WTC11 (cell line): Measurements from ENCODE around the gene MROH2B. TPM values are rescaled to one million over a fixed set of nuclear protein-coding genes. Genes with fewer than 3 reads are reported as not detected.

ENCODE experiments used
- ATAC-seq: fragments of 200-7000 bp; cut with Tn5 transposase; 2 replicates; pipeline ENCODE4 v1.10.0; 2021; ENCODE audit warnings: mild to moderate bottlenecking, moderate library complexity
- CTCF ChIA-PET: fragments of 300-600 bp; sonication (Branson Sonifier 250); formaldehyde crosslinking; loops from one replicate; lab custom pipeline; 2021; ENCODE audit warnings: antibody characterized with exemption; lab: Charles Lee
- POLR2A ChIA-PET: fragments of 350-600 bp; sonication (Branson Sonifier 250); formaldehyde crosslinking; loops from one replicate; lab custom pipeline; 2021; ENCODE audit warnings: antibody characterized with exemption; lab: Charles Lee
- DNase-seq: peaks from one replicate; pipeline ENCODE4 v3.0.0; 2021; ENCODE audit warnings: low spot score
- H3K27ac Mint-ChIP-seq: 2 replicates; pipeline ENCODE4 v1.8.0; 2021; ENCODE audit warnings: mixed read lengths
- H3K27me3 Mint-ChIP-seq: 2 replicates; pipeline ENCODE4 v1.8.0; 2021; ENCODE audit warnings: low read depth, mild to moderate bottlenecking, moderate library complexity, mixed read lengths
- H3K36me3 Mint-ChIP-seq: 2 replicates; pipeline ENCODE4 v1.8.0; 2021; ENCODE audit warnings: mixed read lengths
- H3K4me1 Mint-ChIP-seq: 2 replicates; pipeline ENCODE4 v1.8.0; 2022; ENCODE audit warnings: mixed read lengths
- H3K4me3 Mint-ChIP-seq: 2 replicates; pipeline ENCODE4 v1.8.0; 2021; ENCODE audit warnings: mild to moderate bottlenecking, moderate library complexity, mixed read lengths
- H3K9me3 Mint-ChIP-seq: 2 replicates; pipeline ENCODE4 v1.8.0; 2021; ENCODE audit warnings: mixed read lengths
- ATF1 ChIP-seq: sonication (generic); formaldehyde crosslinking; IDR thresholded peaks from 2 replicates; pipeline ENCODE4 v1.8.1; 2023; ENCODE audit warnings: mild to moderate bottlenecking, moderate library complexity, missing genetic modification reagents
- ERG ChIP-seq: fragments of 250-450 bp; sonication (Bioruptor Pico); IDR thresholded peaks from 2 replicates; pipeline ENCODE4 v1.8.0; 2021; ENCODE audit warnings: mild to moderate bottlenecking
- ESRRA ChIP-seq: sonication (generic); formaldehyde crosslinking; IDR thresholded peaks from 2 replicates; pipeline ENCODE4 v1.8.1; 2022; ENCODE audit warnings: mild to moderate bottlenecking, missing genetic modification reagents, borderline replicate concordance
- FOXK1 ChIP-seq: sonication (generic); formaldehyde crosslinking; IDR thresholded peaks from 2 replicates; pipeline ENCODE4 v1.8.0; 2022; ENCODE audit warnings: mild to moderate bottlenecking, moderate library complexity, missing genetic modification reagents
- FOXP1 ChIP-seq: sonication (generic); formaldehyde crosslinking; IDR thresholded peaks from 2 replicates; pipeline ENCODE4 v1.8.0; 2022; ENCODE audit warnings: missing genetic modification reagents, mild to moderate bottlenecking, moderate library complexity, borderline replicate concordance
- GABPB1 ChIP-seq: sonication (generic); formaldehyde crosslinking; IDR thresholded peaks from 2 replicates; pipeline ENCODE4 v1.8.1; 2023; ENCODE audit warnings: mild to moderate bottlenecking, missing genetic modification reagents
- MLX ChIP-seq: sonication (generic); formaldehyde crosslinking; IDR thresholded peaks from 2 replicates; pipeline ENCODE4 v1.8.1; 2023; ENCODE audit warnings: mild to moderate bottlenecking, missing genetic modification reagents, moderate library complexity
- NFATC4 ChIP-seq: fragments of 250-450 bp; sonication (Bioruptor Pico); IDR thresholded peaks from 2 replicates; pipeline ENCODE4 v1.9.0; 2021; ENCODE audit warnings: mild to moderate bottlenecking
- NFE2L1 ChIP-seq: sonication (generic); formaldehyde crosslinking; IDR thresholded peaks from 2 replicates; pipeline ENCODE4 v1.8.1; 2023; ENCODE audit warnings: missing genetic modification reagents
- PREB ChIP-seq: sonication (generic); formaldehyde crosslinking; IDR thresholded peaks from 2 replicates; pipeline ENCODE4 v1.8.1; 2022; ENCODE audit warnings: mild to moderate bottlenecking, missing genetic modification reagents, moderate library complexity, borderline replicate concordance
- SMAD3 ChIP-seq: sonication (generic); formaldehyde crosslinking; IDR thresholded peaks from 2 replicates; pipeline ENCODE4 v1.8.0; 2022; ENCODE audit warnings: missing genetic modification reagents, mild to moderate bottlenecking, borderline replicate concordance
- SP1 ChIP-seq: sonication (generic); formaldehyde crosslinking; conservative IDR thresholded peaks from 2 replicates; pipeline ENCODE4 v1.8.1; 2022; ENCODE audit warnings: missing genetic modification reagents
- TP53 ChIP-seq: sonication (generic); formaldehyde crosslinking; IDR thresholded peaks from 2 replicates; pipeline ENCODE4 v1.8.1; 2023; ENCODE audit warnings: mild to moderate bottlenecking, missing genetic modification reagents
- ZBTB21 ChIP-seq: sonication (generic); formaldehyde crosslinking; IDR thresholded peaks from 2 replicates; pipeline ENCODE4 v1.8.1; 2023; ENCODE audit warnings: mild to moderate bottlenecking, missing genetic modification reagents, borderline replicate concordance
- ZBTB43 ChIP-seq: sonication (generic); formaldehyde crosslinking; IDR thresholded peaks from 2 replicates; pipeline ENCODE4 v1.8.1; 2023; ENCODE audit warnings: mild to moderate bottlenecking, missing genetic modification reagents
- ZNF138 ChIP-seq: sonication (generic); formaldehyde crosslinking; conservative IDR thresholded peaks from 2 replicates; pipeline ENCODE4 v1.8.1; 2022; ENCODE audit warnings: mild to moderate bottlenecking, moderate library complexity, missing genetic modification reagents
- ZNF219 ChIP-seq: sonication (generic); formaldehyde crosslinking; IDR thresholded peaks from 2 replicates; pipeline ENCODE4 v1.8.0; 2023; ENCODE audit warnings: missing genetic modification reagents, mild to moderate bottlenecking, borderline replicate concordance
- ZNF317 ChIP-seq: sonication (generic); formaldehyde crosslinking; IDR thresholded peaks from 2 replicates; pipeline ENCODE4 v1.8.1; 2023; ENCODE audit warnings: low read depth, mild to moderate bottlenecking, moderate library complexity, missing genetic modification reagents, borderline replicate concordance
- ZNF423 ChIP-seq: fragments of 250-450 bp; sonication (Bioruptor Pico); IDR thresholded peaks from 2 replicates; pipeline ENCODE4 v2.1.2; 2022; ENCODE audit warnings: mild to moderate bottlenecking, moderate library complexity
- total RNA-seq: library from RNA; stranded (reverse); gene quantifications from 3 replicates; pipeline ENCODE4 v1.2.3, GENCODE V29; 2021
- TF ChIP-seq, protein P1 (sequence below): fragments of 250-450 bp; sonication (Bioruptor Pico); IDR thresholded peaks from 2 replicates; pipeline ENCODE4 v2.1.2; 2022; ENCODE audit warnings: mild to moderate bottlenecking, moderate library complexity
- TF ChIP-seq, protein P2 (sequence below): sonication (generic); formaldehyde crosslinking; IDR thresholded peaks from 2 replicates; pipeline ENCODE4 v1.8.0; 2023; ENCODE audit warnings: mild to moderate bottlenecking, missing genetic modification reagents
- TF ChIP-seq, protein P3 (sequence below): sonication (generic); formaldehyde crosslinking; IDR thresholded peaks from 2 replicates; pipeline ENCODE4 v1.8.0; 2022; ENCODE audit warnings: mild to moderate bottlenecking, missing genetic modification reagents
- TF ChIP-seq, protein P4 (sequence below): fragments of 250-450 bp; sonication (Bioruptor Pico); IDR thresholded peaks from 2 replicates; pipeline ENCODE4 v1.9.0; 2021; ENCODE audit warnings: mild to moderate bottlenecking

Gene MROH2B
- total RNA-seq, 1 experiment from 2014 or later, result not detected

DNA sequence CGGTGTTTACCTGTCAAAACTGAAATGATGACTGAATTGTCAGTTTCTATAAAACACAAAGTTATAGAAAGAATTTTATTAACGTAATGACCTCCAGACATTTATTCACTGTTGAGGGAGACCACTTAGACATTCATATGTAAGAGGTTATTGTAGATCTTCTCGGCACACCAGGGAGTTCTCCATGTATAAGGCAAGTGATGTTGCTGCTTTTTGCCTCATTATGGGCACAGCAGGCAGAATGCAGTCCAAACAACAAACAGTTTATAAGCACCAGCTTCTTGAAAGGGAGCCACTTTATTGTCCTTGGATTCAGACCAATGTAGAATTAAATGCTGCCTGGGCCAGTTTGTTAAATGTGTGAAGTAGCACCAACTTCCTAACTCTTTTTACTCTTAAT lies 95.1 kb downstream of the MROH2B start (continued):
- no peak for TF ChIP-seq FOXP1 (CRISPR knock-in tag)
- TF ChIP-seq NFE2L1 (CRISPR knock-in tag), result no peak
- no peak for TF ChIP-seq ZNF317 (CRISPR knock-in tag)
- no peak for TF ChIP-seq GABPB1 (CRISPR knock-in tag)
- no peak for TF ChIP-seq ZBTB43 (CRISPR knock-in tag)
- no peak for TF ChIP-seq ERG (CRISPR knock-in tag)
- TF ChIP-seq, protein P1, sequence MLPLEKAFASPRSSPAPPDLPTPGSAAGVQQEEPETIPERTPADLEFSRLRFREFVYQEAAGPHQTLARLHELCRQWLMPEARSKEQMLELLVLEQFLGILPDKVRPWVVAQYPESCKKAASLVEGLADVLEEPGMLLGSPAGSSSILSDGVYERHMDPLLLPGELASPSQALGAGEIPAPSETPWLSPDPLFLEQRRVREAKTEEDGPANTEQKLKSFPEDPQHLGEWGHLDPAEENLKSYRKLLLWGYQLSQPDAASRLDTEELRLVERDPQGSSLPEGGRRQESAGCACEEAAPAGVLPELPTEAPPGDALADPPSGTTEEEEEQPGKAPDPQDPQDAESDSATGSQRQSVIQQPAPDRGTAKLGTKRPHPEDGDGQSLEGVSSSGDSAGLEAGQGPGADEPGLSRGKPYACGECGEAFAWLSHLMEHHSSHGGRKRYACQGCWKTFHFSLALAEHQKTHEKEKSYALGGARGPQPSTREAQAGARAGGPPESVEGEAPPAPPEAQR, result no peak

GRCh38 chr5:40973364-40974004 lies 97.7 kb downstream of the MROH2B start:
- CTCF ChIA-PET, result no interaction called here
- H3K4me1 Mint-ChIP-seq, result peaks cover 14% of the 10 kb centered on the region
- no peak overlapping the region for H3K4me3 Mint-ChIP-seq
- DNase-seq, result no peak
- no peaks in the 10 kb centered on the region for H3K27me3 Mint-ChIP-seq
- no peaks in the 10 kb centered on the region for H3K36me3 Mint-ChIP-seq
- no peak for ATAC-seq
- no peaks in the 10 kb centered on the region for H3K9me3 Mint-ChIP-seq
- no peak overlapping the region for H3K27ac Mint-ChIP-seq
- POLR2A ChIA-PET, result interaction anchor here (0.7 kb wide), 1 partner anchor 68 kb away, joined by 4 read pairs; no protein-coding TSS in a partner anchor
- TF ChIP-seq ZNF138 (CRISPR knock-in tag), result no peak
- TF ChIP-seq, protein P2, sequence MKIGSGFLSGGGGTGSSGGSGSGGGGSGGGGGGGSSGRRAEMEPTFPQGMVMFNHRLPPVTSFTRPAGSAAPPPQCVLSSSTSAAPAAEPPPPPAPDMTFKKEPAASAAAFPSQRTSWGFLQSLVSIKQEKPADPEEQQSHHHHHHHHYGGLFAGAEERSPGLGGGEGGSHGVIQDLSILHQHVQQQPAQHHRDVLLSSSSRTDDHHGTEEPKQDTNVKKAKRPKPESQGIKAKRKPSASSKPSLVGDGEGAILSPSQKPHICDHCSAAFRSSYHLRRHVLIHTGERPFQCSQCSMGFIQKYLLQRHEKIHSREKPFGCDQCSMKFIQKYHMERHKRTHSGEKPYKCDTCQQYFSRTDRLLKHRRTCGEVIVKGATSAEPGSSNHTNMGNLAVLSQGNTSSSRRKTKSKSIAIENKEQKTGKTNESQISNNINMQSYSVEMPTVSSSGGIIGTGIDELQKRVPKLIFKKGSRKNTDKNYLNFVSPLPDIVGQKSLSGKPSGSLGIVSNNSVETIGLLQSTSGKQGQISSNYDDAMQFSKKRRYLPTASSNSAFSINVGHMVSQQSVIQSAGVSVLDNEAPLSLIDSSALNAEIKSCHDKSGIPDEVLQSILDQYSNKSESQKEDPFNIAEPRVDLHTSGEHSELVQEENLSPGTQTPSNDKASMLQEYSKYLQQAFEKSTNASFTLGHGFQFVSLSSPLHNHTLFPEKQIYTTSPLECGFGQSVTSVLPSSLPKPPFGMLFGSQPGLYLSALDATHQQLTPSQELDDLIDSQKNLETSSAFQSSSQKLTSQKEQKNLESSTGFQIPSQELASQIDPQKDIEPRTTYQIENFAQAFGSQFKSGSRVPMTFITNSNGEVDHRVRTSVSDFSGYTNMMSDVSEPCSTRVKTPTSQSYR (CRISPR knock-in tag), result no peak
- no peak for TF ChIP-seq SMAD3 (CRISPR knock-in tag)
- TF ChIP-seq SP1, result no peak
- TF ChIP-seq ATF1 (CRISPR knock-in tag), result no peak
- no peak for TF ChIP-seq ESRRA (CRISPR knock-in tag)
- no peak for TF ChIP-seq FOXK1
- TF ChIP-seq ZBTB21 (CRISPR knock-in tag), result no peak
- no peak for TF ChIP-seq PREB (CRISPR knock-in tag)
- TF ChIP-seq, protein P3, sequence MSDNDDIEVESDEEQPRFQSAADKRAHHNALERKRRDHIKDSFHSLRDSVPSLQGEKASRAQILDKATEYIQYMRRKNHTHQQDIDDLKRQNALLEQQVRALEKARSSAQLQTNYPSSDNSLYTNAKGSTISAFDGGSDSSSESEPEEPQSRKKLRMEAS, result no peak
- TF ChIP-seq ZNF219 (CRISPR knock-in tag), result no peak
- no peak for TF ChIP-seq TP53 (CRISPR knock-in tag)
- TF ChIP-seq NFATC4 (CRISPR knock-in tag), result no peak
- TF ChIP-seq, protein P4, sequence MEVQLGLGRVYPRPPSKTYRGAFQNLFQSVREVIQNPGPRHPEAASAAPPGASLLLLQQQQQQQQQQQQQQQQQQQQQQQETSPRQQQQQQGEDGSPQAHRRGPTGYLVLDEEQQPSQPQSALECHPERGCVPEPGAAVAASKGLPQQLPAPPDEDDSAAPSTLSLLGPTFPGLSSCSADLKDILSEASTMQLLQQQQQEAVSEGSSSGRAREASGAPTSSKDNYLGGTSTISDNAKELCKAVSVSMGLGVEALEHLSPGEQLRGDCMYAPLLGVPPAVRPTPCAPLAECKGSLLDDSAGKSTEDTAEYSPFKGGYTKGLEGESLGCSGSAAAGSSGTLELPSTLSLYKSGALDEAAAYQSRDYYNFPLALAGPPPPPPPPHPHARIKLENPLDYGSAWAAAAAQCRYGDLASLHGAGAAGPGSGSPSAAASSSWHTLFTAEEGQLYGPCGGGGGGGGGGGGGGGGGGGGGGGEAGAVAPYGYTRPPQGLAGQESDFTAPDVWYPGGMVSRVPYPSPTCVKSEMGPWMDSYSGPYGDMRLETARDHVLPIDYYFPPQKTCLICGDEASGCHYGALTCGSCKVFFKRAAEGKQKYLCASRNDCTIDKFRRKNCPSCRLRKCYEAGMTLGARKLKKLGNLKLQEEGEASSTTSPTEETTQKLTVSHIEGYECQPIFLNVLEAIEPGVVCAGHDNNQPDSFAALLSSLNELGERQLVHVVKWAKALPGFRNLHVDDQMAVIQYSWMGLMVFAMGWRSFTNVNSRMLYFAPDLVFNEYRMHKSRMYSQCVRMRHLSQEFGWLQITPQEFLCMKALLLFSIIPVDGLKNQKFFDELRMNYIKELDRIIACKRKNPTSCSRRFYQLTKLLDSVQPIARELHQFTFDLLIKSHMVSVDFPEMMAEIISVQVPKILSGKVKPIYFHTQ (CRISPR knock-in tag), result no peak
- no peak for TF ChIP-seq ZNF423 (CRISPR knock-in tag)
- TF ChIP-seq ZNF317 (CRISPR knock-in tag), result no peak
- no peak for TF ChIP-seq MLX
